HCT116 (cell line): ENCODE results near the gene FICD. TPM values are rescaled to one million over a fixed set of nuclear protein-coding genes. Genes with fewer than 3 reads are reported as not detected.

ENCODE experiments used
- ATAC-seq: fragments of 200-7000 bp; cut with Tn5 transposase; 2 replicates; pipeline ENCODE4 v1.9.1; 2020; ENCODE audit warnings: mild to moderate bottlenecking, moderate library complexity
- BruUV-seq: library from RNA; stranded (reverse); fragments of 400-500 nt; replicated peaks from 2 replicates; lab custom pipeline; 2021; lab: Mats Ljungman, UMichigan
- CTCF ChIA-PET: fragments of 300-600 bp; sonication (Branson Sonifier 250); formaldehyde crosslinking; loops from one replicate; lab custom pipeline; 2021; ENCODE audit warnings: antibody characterized with exemption; lab: Charles Lee
- POLR2A ChIA-PET: fragments of 300-600, 350-600 bp; sonication (Branson Sonifier 250); formaldehyde crosslinking; loops from one replicate; lab custom pipeline; 2021; ENCODE audit warnings: antibody characterized with exemption; lab: Charles Lee
- RAD21 ChIA-PET, 2 experiments: fragments of 300-600 bp; sonication (Branson Sonifier 250); formaldehyde crosslinking; loops; one replicate each; lab custom pipeline; 2023; ENCODE audit warnings: low total read pairs in 2 of 2; ENCODE audit not compliant: uncharacterized antibody in 2 of 2, unreplicated experiment in 2 of 2, low non-redundant PET in 1 of 2; lab: Charles Lee
- DNase-seq: peaks from one replicate; pipeline ENCODE4 v3.0.0-alpha.2; 2010; ENCODE audit warnings: low read depth, low spot score
- H2AFZ ChIP-seq: fragments of 200-600 bp; shearing (Covaris generic), sonication (generic); 2 replicates; pipeline ENCODE4 v1.6.1; 2017; ENCODE audit warnings: low read depth, mixed run types, mixed read lengths, antibody characterized with exemption, low read length; ENCODE audit not compliant: poor library complexity, severe bottlenecking
- H3K27ac ChIP-seq: 2 replicates; pipeline ENCODE4 v1.5.1; 2012; ENCODE audit warnings: low read depth, low read length
- H3K27me3 ChIP-seq: fragments of 200-600 bp; sonication (generic); 2 replicates; pipeline ENCODE4 v1.6.1; 2016; ENCODE audit warnings: mixed run types, low read length, mixed read lengths; ENCODE audit not compliant: insufficient read depth
- H3K36me3 ChIP-seq, 2 experiments: fragments of 200-500 bp in 1 of 2; fragments of 200-600 bp in 1 of 2; sonication (Bioruptor generic) in 1 of 2; sonication (generic) in 1 of 2; 2 replicates each; pipeline versions ENCODE4 v1.5.1 to v1.6.1; 2014 to 2016; ENCODE audit warnings: low read length in 2 of 2, inconsistent platforms in 1 of 2, mixed read lengths in 1 of 2, mixed run types in 1 of 2; ENCODE audit not compliant: insufficient read depth in 2 of 2, control insufficient read depth in 1 of 2
- H3K4me1 ChIP-seq, 2 experiments: fragments of 200-600 bp in 1 of 2; sonication (generic) in 1 of 2; 2 replicates each; pipeline versions ENCODE4 v1.5.1 to v1.6.1; 2012 to 2017; ENCODE audit warnings: low read length in 2 of 2, inconsistent platforms in 1 of 2, mild to moderate bottlenecking in 1 of 2, mixed read lengths in 1 of 2, mixed run types in 1 of 2, moderate library complexity in 1 of 2; ENCODE audit not compliant: insufficient read depth in 2 of 2, control insufficient read depth in 1 of 2
- H3K4me2 ChIP-seq: fragments of 200-600 bp; sonication (generic); 2 replicates; pipeline ENCODE4 v1.6.1; 2017; ENCODE audit warnings: mixed run types, low read length, mixed read lengths
- H3K4me3 ChIP-seq, 2 experiments: fragments of 200-600 bp in 1 of 2; sonication (generic) in 1 of 2; replicated peaks in 1 of 2; 2 replicates each; pipeline ENCODE4 v1.5.1; 2011 to 2016; ENCODE audit warnings: low read length in 2 of 2, control low read depth in 1 of 2, low read depth in 1 of 2, mild to moderate bottlenecking in 1 of 2, mixed read lengths in 1 of 2, mixed run types in 1 of 2
- H3K79me2 ChIP-seq: fragments of 200-600 bp; sonication (generic); 2 replicates; pipeline ENCODE4 v1.6.1; 2017; ENCODE audit warnings: mild to moderate bottlenecking, mixed run types, low read length, moderate library complexity, mixed read lengths; ENCODE audit not compliant: insufficient read depth
- H3K9ac ChIP-seq: fragments of 200-600 bp; sonication (generic); 2 replicates; pipeline ENCODE4 v1.6.1; 2016; ENCODE audit warnings: low read length, mixed read lengths
- H3K9me2 ChIP-seq: fragments of 200-600 bp; sonication (generic), shearing (Covaris generic); 2 replicates; pipeline ENCODE4 v1.6.1; 2017; ENCODE audit warnings: mixed run types, mild to moderate bottlenecking, moderate library complexity; ENCODE audit not compliant: insufficient read depth
- H3K9me3 ChIP-seq, 2 experiments: fragments of 200-500 bp in 1 of 2; fragments of 200-600 bp in 1 of 2; sonication (Bioruptor generic) in 1 of 2; sonication (generic) in 1 of 2; 2 replicates each; pipeline ENCODE4 v1.6.1; 2014 to 2017; ENCODE audit warnings: low read length in 2 of 2, mixed read lengths in 2 of 2, inconsistent platforms in 1 of 2, low read depth in 1 of 2, mild to moderate bottlenecking in 1 of 2, mixed run types in 1 of 2, moderate library complexity in 1 of 2; ENCODE audit not compliant: control insufficient read depth in 1 of 2, insufficient read depth in 1 of 2
- H4K20me1 ChIP-seq: fragments of 200-600 bp; sonication (generic), shearing (Covaris generic); 2 replicates; pipeline ENCODE4 v1.6.1; 2017; ENCODE audit warnings: mixed run types, mild to moderate bottlenecking, moderate library complexity; ENCODE audit not compliant: insufficient read depth
- CEBPB ChIP-seq: IDR thresholded peaks from 2 replicates; pipeline ENCODE4 v1.6.1; 2012; ENCODE audit warnings: low read depth
- EGR1 ChIP-seq: IDR thresholded peaks from 2 replicates; pipeline ENCODE4 v1.6.1; 2012; ENCODE audit warnings: low read depth
- ELF1 ChIP-seq: IDR thresholded peaks from 2 replicates; pipeline ENCODE4 v1.6.1; 2012; ENCODE audit warnings: low read depth, borderline replicate concordance
- EZH2phosphoT487 ChIP-seq: fragments of 200-600 bp; IDR thresholded peaks from 2 replicates; pipeline ENCODE4 v1.6.1; 2018; ENCODE audit warnings: antibody characterized with exemption, borderline replicate concordance
- MAX ChIP-seq: IDR thresholded peaks from 2 replicates; pipeline ENCODE4 v1.6.1; 2012
- POLR2A ChIP-seq: IDR thresholded peaks from 2 replicates; pipeline ENCODE4 v1.7.0; 2011; ENCODE audit warnings: borderline replicate concordance; ENCODE audit not compliant: insufficient read depth, insufficient read length; ENCODE audit errors: extremely low read depth
- SIN3A ChIP-seq: IDR thresholded peaks from 2 replicates; pipeline ENCODE4 v1.6.1; 2012; ENCODE audit warnings: low read depth
- YY1 ChIP-seq: IDR thresholded peaks from 2 replicates; pipeline ENCODE4 v1.6.1; 2011; ENCODE audit warnings: low read length, low read depth, moderate library complexity, mild to moderate bottlenecking; ENCODE audit not compliant: insufficient replicate concordance; ENCODE audit errors: extremely low read depth
- ZBTB33 ChIP-seq: IDR thresholded peaks from 2 replicates; pipeline ENCODE4 v1.6.1; 2011; ENCODE audit warnings: mild to moderate bottlenecking, low read length, moderate library complexity; ENCODE audit not compliant: insufficient replicate concordance; ENCODE audit errors: extremely low read depth
- ZNF274 ChIP-seq: fragments of 200-500 bp; sonication (Bioruptor generic); IDR thresholded peaks from 2 replicates; pipeline ENCODE4 v1.6.1; 2014; ENCODE audit warnings: mild to moderate bottlenecking, low read depth, low read length, inconsistent platforms
- intact Hi-C: fragments of 100-400 bp; cut with micrococcal nuclease; formaldehyde crosslinking; loops from 2 replicates; pipeline ENCODE4 v1.10.0; 2022
- total RNA-seq: library from RNA; stranded (reverse); gene quantifications from one replicate; pipeline ENCODE4 v1.2.1, GENCODE V29; 2021; ENCODE audit not compliant: unreplicated experiment

Gene FICD
- total RNA-seq, 1 experiment from 2014 or later: 5.1 TPM

- Histone ChIP-seq H3K9ac (no peak overlapping the region), H3K27ac (no peak overlapping the region), H3K4me1 (peaks cover 3 to 15% of the 10 kb centered on the region in 2 experiments; a peak in 2 of 4 replicates), H3K9me2 (no peaks in the 10 kb centered on the region), H4K20me1 (no peaks in the 10 kb centered on the region), H3K27me3 (no peaks in the 10 kb centered on the region), H3K4me3 (no peak overlapping the region), H3K9me3 (no peaks in the 10 kb centered on the region), H3K36me3 (peaks cover 17 to 19% of the 10 kb centered on the region in 2 experiments; a peak in 3 of 4 replicates), H3K79me2 (no peaks in the 10 kb centered on the region), H3K4me2 (no peak overlapping the region), H2AFZ (no peak overlapping the region)
- ChIA-PET CTCF (no interaction called here), POLR2A (no interaction called here), RAD21 (no interaction called here)
- no TSS peak for BruUV-seq
- DNase-seq: no peak
- intact Hi-C loops: no loop called here
- no peak for TF ChIP-seq YY1
- TF ChIP-seq CEBPB: no peak
- TF ChIP-seq EZH2phosphoT487: no peak
- no peak for TF ChIP-seq ELF1
- TF ChIP-seq ZNF274: no peak
- no peak for TF ChIP-seq POLR2A
- no peak for TF ChIP-seq ZBTB33
- TF ChIP-seq EGR1: no peak
- TF ChIP-seq MAX: no peak
- no peak for TF ChIP-seq SIN3A
- ATAC-seq: no peak
Observed at GRCh38 chr12:108517288-108518100, 2.4 kb downstream of the FICD start.
